Activated CD8-positive, alpha-beta memory T cell treated with anti-CD3 and anti-CD28 coated beads, Interleukin-2, amount 50 U/mL, for 1 hour (primary cell): ENCODE measurements around the gene UBE2N.

Experiments
- DNase-seq: peaks from one replicate; pipeline ENCODE4 v3.0.0-alpha.2; 2020; ENCODE audit errors: extremely low read depth

Gene UBE2N

DNA sequence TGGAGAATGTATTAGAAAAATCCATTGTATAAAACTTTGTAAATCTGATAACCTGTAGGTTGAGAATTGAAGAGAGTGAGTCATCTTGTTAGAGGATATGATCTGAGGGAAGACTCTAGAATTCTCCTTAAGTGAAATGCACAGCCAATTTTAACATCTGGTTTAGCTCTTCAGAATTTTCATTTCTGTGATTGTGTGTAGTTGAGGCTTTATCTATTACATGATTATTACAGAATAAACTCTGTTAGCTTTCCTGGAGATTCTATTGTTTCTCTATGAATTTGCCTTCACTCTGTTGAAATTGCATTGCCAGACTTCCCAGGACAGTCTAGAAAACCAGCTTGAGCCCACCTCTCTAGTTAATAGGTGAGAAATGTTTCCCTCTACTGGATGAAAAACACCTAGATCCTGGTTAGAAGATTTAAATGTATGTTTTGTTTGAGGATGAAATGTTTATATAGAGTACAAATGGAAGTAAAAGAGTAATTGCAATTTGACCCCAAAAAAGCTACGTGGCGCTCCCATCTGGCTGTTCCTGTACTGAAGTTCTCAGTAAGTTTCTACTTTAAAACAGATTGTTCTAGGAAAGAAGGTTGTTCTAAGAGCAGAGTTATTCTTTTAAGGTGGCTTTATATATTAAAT is 61.1 kb downstream of the UBE2N start:
- no peak for DNase-seq

DNA sequence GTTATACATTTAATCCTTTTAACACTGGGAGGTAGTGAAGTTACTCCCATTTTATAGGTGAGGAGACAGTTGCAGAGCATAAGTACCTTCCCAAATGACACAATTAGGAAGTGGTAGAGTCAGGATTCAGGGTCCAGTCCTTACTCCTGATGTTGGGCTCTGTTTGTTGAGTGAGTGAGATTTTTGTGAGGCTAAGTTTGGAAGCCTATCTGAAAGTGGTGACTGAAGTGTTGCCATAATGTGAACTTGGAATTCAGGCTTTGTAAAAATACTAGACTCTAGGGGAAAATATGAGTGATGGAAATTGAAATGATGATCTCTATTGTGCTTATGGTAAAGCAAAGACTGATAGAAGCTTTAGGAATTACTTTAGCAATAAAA is 61.8 kb downstream of the UBE2N start:
- DNase-seq, result no peak

DNA sequence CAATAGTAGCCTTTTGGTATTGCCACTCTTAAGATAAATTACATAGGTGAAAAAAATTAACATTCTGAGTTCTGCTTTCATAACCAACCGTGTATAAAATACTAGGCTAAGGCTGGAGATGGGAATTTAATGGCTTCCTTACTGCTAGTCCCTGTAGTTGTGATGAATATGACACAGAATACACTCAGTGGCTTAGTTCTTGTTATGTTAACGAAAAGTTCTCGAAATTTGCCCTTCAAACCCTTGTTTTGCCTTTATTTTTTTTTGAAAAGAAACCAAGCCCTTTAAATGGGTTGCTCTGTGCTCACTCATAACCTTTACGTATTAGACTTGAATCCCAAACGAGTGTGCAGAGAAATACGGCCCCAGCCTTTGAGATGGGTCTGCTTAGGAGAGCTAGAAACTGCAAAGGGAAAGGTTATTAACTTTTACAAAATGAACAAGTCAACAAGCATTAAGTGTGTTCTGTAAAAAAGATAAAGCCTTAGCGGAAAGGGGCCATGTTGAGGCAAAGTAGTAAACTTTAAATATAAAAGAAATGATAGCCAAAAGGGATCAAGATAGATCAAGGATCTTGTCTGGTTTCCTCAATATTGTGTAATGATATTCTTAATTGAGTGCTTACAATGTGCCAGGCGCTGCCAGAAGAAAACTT is 62.3 kb downstream of the UBE2N start:
- no peak for DNase-seq

DNA sequence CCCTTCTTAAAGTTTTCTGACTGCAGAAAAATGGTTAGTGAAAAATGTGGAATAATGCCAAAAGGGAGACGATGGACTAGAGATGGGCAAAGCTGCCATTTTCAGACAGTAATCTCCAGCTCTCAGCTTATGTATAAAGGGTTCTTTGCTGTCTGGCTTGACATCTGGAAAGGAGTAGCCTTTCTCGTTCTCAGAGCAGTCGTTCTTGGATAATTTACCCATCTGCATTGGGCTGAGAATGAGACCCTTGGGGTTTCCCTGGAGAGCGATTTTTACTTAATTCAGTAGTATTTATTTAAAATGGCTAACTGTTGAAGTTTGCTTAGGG is 62.8 kb downstream of the UBE2N start:
- DNase-seq, result no peak

DNA sequence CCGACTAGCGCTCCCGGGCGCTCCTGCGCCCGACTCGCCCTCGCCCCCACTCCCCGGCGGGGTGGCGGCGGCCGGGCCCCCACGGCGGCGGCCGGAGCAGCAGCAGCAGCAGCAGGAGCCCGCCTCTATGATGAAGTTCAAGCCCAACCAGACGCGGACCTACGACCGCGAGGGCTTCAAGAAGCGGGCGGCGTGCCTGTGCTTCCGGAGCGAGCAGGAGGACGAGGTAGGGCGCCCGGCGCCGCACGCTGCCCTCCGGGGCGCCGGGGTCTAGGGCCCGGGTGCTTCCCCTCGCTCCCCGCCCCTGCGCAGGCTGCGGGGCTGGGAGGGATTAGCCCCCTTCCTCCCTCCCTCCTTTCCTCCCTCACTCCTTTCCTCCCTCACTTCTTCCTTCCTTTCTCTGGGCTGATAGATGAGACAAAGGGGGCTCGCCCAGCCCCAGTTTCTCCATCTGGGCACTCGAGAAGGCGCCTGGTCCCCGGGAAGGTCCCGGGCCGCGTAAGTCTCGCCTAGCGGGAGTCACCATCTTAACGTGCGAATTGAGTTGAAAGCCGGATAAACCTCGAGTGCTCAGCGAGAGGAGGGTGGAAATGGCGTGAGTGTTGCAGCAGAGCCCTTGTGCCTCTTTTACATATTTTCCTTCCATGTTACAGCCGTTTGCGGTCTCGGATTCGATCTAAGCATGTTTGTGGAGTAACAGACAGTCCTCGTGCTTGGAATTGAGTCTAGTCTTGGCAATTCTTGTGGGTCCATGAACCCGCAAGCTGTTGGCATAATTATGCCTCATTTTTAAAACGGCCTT is 63.4 kb downstream of the UBE2N start:
- peak; percentile 12 for DNase-seq

DNA sequence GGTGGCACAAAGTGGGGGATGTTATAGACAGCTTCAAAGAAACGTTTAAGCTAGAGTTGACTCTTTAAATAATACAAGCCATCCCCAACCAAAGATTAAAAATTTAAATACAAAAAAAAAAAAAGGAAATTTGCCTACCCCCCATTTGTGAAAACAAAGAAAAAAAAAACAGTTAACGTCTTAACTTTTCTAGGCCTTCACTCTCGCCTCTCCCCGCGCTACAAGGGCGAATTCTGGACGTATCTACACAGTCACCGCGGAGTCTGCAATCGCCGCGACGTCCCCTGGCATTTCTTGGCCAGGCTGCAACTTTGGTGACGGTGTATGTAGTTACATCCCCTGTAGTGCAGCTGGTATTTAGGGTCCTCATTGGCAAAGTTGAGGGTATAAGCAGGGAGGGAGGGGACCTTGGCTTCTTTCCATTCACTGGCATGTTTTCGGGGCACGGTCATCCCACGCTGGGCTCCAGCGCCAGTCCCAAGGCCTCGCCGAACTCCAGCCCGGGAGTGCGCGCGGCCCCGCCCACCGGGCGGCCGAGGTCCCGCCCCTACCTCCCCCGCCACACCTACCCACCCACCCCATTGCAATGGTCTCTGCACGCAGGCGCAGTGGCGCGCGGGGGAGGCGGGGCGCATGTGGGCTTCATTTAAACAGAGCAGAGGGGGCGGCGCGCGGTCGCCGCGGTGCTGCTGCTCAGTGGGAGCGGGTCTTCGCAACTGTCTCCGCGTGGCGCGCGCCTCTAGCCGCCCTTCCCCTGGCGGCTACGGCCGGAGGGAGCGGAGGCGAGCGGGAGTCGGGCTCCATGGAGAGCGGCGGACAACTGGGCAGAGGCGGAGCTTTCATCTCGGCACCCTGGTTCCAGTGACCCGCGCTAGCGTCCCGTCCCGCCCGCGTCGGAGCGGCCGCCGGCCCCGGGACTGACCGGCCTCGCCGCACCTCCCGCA is 64.2 kb downstream of the UBE2N start, which contains the start of gene NUDT4:
NUDT4 (plus strand) TSS at position 674 of the 944 bp plus-strand sequence. CDS start 398 bp downstream, outside the sequence.
- DNase-seq, result peak; percentile 84

DNA sequence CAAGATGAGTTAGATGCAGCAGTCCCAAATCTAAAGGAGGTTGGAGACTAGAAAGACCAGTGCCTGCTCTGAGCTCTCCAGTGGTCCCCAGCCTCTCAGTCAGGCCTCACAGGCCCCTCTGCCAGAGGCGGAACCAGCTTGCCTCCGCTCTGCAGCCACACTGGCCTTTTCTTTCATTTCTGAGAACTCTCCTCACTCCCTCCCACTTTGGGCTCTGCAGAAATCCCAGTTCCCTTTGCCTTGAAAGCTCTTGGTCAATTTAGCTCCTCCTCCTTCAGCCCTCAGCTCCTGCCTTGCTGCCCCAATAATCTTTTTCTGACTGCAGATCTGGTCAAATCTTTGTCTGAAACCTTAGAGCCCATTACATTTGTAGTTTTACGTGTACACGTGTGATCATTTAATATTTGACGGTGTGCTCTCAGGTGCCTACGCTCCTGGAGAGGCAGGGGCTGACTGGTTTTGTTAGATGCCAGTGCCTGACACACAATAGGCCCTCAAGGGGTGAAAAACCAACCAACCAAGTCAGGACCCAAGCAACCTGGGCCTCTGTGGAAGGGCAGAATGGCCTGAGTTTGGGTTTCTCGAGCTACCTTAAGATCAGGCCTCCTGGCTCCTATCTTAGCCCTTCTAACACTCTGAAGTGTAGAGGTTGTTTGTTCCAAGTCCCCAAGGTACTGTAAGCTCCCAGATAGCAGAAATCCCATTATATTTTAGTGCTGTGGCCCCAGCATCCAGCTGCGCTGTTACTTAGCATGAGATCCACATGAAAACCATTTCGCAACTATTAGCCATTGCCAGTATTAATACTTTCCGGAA is 65.1 kb downstream of the UBE2N start:
- DNase-seq, result no peak

DNA sequence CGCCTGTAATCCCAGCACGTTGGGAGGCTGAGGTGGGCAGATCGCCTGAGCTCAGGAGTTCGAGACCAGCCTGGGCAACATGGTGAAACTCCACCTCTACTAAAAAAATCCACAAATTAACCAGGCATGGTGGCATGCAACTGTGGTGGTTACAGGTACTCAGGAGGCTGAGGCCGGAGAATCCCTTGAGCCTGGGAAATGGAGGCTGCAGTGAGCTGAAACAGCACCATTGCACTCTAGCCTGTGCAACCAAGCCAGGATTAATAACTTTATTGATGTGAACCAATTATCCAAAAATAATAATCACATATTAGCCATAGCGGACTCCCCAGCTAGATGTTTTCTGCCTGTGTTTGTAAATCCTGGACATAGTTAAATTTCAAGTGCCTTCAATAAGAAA is 65.8 kb downstream of the UBE2N start:
- no peak for DNase-seq

DNA sequence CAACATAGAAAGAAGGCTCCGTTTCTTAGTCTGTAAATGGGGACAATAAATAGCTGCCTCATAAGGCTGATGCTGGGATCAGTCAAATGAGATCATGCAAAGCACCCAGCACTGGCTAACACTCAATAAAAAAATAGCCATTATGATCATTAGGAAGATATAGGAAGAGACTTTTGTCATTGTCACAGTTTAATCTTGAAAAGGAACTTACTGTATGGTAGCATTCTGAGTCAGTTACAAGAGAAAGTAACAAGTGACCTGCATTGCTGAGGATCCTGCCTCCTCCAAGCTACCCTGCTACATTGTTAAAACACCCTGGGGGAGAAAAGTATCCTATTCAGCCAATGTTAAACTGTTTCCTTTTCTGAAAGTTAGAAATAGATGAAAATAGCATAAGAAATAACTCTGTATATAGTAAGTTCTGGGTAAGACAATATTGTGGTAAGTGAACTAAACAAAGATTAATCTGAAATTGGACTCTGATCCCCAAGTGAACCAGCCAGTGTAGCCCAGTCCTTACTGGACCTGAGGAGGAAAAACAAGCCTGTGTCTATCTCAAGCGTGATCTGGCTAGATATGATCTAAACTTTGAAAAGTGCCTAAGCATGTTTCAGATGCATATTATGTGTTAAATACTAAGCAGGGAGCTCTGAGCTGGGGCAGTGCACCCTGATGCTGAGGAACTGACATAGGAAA is 67.6 kb downstream of the UBE2N start:
- no peak for DNase-seq

DNA sequence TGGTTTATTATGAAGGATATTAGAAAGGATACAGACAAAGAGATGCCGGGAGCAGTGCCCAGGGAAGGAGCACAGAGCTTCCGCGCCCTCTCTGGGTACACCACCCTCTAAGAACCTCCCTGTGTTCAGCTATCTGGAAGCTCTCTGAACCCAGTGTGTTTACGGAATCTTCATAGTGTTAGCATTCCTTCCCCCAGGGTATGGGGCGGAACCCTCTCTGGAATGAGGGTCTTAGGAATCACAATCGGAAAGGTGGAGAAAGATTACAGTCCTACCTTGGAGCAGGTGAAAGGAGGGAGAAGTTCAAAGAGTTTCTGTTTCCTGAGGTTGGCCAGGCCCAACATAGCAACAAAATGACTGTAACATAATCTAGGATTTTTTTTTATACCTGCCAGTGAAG is 70.8 kb downstream of the UBE2N start:
- DNase-seq, result no peak

DNA sequence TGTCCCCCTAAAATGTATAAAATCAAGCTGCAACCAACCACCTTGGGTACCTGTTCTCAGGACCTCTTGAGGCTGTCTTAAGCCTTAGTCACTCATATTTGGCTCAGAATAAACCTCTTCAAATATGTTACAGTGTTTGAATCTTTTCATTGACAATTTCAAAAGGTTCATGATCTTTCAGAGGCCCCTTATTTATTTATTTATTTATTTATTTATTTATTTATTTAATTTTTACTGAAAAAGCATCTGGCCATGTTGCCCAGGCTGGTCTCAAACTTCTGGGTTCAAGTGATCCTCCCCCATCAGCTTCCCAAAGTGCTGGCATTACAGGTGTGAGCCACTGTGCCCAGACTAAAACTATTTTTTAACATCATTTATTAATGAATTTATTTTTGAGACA is 72.2 kb downstream of the UBE2N start:
- no peak for DNase-seq

DNA sequence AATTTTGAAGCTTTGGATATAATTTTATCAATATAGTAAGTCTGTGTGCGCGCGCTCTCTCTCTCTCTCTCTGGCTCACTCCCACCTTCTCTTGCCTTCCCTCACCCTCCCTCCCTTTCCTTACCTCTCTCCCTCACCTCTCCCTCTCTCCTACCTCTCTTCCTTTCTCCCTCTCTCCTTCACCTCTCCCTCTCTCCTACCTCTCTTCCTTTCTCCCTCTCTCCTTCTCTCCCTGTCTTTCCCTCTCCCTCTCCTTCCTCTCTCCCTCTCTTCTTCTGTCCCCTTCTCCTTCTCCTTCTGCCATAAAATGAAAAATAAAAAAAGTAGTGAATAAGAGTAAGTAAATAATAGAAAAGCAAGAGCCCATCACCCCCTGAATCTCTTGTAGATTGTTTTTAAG is 73.0 kb downstream of the UBE2N start:
- no peak for DNase-seq

DNA sequence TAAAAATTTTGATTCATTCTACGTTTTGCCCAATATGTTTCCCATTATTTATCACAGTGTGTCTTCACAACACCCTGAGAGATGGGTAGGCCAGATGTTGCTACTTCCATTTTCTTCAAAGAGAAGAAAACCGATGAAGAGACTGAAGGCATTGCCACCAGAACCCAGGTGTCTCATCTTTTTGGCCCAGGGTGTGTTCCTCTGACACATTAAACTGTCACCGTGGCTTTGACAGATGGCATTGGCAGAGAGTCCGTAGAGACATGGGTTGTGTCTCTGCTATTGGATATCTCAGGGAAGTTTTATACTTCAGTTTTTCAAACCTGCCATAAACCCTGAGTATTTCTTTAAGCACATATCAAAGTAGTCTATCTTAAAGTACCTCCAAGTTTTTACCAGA is 75.3 kb downstream of the UBE2N start:
- no peak for DNase-seq

DNA sequence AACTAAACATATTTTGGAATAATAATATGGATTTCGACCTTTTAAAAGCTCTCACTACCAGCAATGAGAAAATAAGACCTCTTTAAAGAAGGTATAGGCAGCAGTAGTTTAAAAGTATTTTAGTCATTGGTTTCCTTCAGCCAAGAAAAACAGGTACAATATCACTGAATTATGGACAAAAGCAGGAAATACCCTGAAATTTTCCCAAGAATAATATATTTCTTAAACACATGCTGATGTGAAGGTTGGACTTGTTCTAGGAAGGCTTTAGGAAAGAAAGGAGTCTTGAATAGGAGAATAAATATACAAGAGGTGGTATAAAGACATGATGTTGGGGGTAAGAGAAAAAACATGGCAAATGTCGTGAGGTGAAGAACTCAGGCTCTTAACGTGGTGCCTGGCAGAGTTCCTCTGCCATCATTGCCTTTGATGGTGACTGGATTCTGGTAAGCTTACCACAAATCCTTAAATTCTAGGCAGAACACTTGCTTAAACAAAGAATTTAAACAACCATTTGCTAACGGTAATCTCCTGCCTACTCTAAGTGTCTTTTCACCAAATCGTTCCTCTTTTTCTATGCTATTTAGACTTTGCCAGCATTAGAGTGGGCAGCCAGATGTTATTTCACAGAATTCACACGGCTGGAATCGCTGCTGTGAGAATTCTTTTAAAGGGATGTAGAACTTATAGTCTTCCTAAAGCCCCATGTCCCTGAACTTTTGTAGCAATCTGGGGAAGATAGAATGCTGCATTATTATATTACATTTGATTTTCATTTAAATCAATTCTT is 75.9 kb downstream of the UBE2N start:
- no peak for DNase-seq

DNA sequence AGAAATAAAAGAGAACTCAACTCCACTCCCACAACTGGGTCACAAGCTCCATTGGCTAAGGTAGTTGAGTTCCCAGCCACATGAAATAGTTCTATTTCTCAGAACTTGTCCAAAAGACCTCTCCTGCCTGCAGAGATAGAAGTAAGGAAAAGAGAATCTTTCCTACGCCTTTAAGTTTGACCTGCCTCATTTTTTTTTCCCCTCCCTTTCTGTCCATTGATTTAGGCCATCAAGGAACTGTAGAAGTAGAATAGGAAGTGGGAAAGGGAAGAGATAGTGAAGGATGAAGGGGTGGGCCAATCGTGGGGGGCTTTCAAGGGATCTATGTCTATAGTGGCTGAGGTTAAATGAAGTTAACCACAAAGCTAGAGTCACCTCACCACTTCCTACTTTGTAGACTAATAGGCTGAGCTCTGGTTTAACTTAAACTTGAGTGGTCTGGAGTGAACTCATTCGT is 77.9 kb downstream of the UBE2N start:
- DNase-seq, result no peak

DNA sequence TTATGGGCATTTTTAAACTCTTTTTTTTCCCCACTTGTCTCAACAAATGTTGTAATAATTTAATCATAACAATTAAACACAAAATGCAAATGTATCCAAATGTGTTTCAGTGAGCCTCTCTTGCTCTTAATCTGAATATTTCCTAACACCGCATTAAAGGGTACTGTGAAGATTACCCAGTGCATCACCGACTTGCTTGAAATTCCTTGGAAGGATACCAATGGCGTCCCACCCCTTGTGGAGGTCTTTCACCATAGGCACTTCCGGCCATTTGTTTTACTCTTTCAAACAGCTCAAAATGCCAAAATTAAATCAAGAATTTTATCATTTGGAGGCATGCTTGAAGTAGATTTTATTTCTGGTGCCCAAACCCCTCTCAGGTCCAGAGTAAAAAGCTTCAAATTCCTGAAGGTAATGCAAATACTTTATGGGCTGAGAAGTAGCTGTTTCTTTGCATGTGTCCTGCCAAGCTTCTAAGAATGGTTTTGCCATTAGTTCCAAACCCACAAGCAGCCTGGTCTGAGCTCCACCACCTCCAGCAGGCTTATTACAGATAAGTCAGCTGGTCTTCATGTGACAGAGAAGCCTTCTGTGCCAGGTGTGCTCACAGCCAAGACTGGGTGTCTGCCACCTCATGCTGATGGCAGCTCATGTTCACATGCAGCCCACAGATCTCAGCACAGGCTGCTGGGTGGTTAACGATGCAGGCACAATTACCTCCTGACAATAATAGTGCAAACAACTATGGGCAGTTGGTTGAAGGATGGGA is 80.4 kb downstream of the UBE2N start:
- no peak for DNase-seq

DNA sequence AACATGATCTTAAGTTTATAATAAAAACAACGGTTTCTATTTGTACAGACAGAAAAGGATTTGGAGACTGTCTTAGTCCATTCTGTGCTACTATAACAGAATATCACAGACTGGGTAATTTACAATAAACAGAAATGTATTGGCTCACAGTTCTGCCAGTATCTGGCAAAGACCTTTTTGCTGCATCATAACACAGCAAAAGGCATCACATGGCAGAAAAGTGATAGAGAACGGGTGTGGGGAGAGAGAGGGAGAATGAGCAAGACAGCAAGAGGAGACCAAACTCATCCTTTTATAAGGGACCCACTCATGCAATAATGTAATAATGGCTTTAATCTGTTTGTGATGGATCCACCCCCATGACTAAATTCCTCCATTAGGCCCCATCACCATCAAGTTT is 81.1 kb downstream of the UBE2N start:
- no peak for DNase-seq

DNA sequence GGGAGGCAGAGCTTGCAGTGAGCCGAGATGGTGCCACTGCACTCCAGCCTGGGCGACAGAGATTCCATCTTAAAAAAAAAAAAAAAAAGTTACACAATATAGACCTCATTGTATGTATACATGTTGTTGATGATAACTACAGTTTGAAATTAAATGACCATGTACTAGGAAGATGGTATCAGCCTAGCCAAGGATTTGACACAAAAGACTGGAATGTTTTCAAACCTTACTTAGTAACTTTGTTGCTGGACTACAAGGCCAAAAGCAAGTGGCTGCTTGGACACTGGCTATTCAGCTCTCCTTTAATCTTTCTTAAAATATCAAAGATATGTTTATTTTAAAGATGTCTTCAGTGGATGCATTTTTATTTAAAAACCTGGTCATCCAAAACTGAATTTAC is 82.9 kb downstream of the UBE2N start:
- no peak for DNase-seq

DNA sequence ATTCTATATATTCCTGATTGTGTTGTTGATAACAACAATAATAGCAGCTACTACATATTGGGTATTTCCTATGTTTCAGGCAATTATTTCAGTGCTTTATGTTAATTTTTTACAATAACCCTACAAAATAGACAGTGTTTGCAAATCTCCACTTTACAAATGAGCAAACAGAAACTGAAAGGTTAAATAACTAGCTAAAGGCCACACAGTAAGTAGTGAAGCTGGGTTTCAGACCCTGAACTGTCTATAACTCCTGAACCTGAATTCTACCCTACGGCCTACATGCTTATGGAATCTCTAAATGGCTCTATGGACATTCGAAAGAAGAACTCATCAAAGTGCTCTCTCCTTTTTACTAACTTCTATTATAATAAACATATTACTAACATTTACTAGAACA is 83.7 kb downstream of the UBE2N start:
- no peak for DNase-seq
